Nephron progenitor cell (in vitro differentiated cells): Measurements from ENCODE around the gene ADAMTS13.
A peak's percentile ranks its signal among the peaks of the same experiment; 100 is the strongest.

Experiments
- DNase-seq: peaks from one replicate; pipeline ENCODE4 v3.0.0; 2021
- H3K27ac Mint-ChIP-seq: 2 replicates; pipeline ENCODE4 v1.8.0; 2021; ENCODE audit warnings: mild to moderate bottlenecking, moderate library complexity, mixed read lengths
- H3K27me3 Mint-ChIP-seq: 2 replicates; pipeline ENCODE4 v1.8.0; 2021; ENCODE audit warnings: mild to moderate bottlenecking, low read depth, mixed read lengths; ENCODE audit not compliant: poor library complexity
- H3K36me3 Mint-ChIP-seq: 2 replicates; pipeline ENCODE4 v1.8.0; 2021; ENCODE audit warnings: low read depth, mixed read lengths
- H3K4me1 Mint-ChIP-seq: 2 replicates; pipeline ENCODE4 v1.8.0; 2021; ENCODE audit warnings: mixed read lengths
- H3K4me3 Mint-ChIP-seq: 2 replicates; pipeline ENCODE4 v1.8.0; 2021; ENCODE audit warnings: mild to moderate bottlenecking, moderate library complexity, mixed read lengths
- H3K9me3 Mint-ChIP-seq: 2 replicates; pipeline ENCODE4 v1.8.0; 2021; ENCODE audit warnings: mild to moderate bottlenecking, moderate library complexity, mixed read lengths
- TF ChIP-seq, protein P1 (sequence below): fragments of 200-600 bp; sonication (generic); IDR thresholded peaks from 2 replicates; pipeline ENCODE4 v1.5.0; 2021; ENCODE audit warnings: antibody characterized with exemption

The ADAMTS13 gene

DNA sequence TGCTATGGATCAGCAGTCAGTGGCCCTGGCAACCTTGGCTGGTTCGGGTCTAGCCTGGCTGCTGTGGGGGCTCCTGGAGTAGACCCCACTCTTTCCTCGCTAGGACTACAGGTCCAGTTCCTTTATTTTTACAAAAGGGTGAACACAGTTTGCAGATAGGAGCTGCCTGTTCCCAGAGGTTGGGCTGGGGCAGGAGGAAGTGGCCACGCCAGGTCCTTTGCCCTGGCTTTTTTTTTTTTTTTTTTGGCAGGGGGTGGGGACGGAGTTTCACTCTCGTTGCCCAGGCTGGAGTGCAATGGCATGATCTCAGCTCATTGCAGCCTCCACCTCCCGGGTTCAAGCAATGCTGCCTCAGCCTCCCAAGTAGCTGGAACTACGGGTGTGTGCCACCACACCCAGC is 48.8 kb downstream of the ADAMTS13 start:
- Mint-ChIP-seq H3K27ac (no peak overlapping the region), H3K4me1 (no peaks in the 10 kb centered on the region), H3K4me3 (no peak overlapping the region), H3K36me3 (no peaks in the 10 kb centered on the region), H3K27me3 (no peaks in the 10 kb centered on the region), H3K9me3 (no peaks in the 10 kb centered on the region)
- TF ChIP-seq, protein P1, sequence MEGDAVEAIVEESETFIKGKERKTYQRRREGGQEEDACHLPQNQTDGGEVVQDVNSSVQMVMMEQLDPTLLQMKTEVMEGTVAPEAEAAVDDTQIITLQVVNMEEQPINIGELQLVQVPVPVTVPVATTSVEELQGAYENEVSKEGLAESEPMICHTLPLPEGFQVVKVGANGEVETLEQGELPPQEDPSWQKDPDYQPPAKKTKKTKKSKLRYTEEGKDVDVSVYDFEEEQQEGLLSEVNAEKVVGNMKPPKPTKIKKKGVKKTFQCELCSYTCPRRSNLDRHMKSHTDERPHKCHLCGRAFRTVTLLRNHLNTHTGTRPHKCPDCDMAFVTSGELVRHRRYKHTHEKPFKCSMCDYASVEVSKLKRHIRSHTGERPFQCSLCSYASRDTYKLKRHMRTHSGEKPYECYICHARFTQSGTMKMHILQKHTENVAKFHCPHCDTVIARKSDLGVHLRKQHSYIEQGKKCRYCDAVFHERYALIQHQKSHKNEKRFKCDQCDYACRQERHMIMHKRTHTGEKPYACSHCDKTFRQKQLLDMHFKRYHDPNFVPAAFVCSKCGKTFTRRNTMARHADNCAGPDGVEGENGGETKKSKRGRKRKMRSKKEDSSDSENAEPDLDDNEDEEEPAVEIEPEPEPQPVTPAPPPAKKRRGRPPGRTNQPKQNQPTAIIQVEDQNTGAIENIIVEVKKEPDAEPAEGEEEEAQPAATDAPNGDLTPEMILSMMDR: no peak
- DNase-seq: no peak

DNA sequence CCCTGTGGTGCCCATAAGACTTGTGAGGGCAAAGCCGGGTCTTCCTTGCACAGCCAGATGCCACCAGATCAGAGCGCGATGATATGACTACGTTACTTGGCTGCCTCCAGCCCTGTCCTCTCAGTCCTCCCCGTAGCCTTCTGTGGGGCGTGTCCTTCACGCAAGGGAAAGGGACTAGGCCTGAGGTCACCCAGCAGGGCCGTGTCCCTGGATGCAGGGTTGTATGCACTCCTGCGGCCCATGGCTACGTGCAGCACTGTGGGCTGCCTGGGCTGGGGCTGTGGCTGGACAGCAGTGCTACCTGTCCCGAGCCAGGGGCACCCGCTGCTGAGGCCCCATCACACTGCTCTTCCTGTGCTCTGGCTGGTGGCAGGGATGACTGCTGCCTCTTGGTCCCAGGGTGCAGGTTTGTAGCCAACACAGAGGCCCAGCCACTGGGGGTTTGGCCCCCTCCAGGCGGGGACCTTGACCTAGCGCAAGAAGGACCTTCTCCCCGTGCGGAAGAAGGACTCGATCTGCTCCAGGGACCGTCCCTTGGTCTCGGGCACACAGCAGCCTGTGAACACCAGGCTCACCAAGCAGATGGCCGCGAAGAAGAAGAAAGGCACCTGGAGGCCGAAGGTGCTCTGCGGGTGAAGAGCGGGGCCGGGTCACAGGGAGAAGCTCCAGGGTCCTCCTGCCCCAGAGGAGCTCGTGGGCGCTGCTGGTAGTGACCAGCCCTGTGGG is 49.5 kb downstream of the ADAMTS13 start:
- H3K27me3 Mint-ChIP-seq: no peaks in the 10 kb centered on the region
- DNase-seq: no peak
- H3K9me3 Mint-ChIP-seq: no peaks in the 10 kb centered on the region
- peak overlapping the region; percentile 88 for H3K27ac Mint-ChIP-seq
- no peaks in the 10 kb centered on the region for H3K36me3 Mint-ChIP-seq
- H3K4me3 Mint-ChIP-seq: no peak overlapping the region
- no peaks in the 10 kb centered on the region for H3K4me1 Mint-ChIP-seq
- TF ChIP-seq, protein P1: no peak

DNA sequence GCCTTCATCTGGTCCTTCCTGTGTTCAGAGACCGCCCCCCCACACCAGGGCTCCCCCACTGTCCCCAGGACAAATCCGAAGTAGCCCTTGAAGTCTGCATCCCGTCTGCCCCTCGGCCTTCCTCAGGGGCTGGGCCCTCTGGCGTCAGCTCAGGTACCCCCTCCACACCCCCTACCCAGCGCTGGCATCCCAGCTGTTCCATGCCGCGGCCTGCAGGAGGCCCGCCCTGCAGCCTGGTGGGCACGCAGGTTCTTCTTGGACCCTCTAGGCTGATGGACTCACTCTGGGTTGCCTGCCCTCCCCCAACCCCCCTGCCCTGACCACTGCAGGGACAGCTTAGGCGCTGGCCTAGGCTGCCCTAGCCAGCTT is 50.1 kb downstream of the ADAMTS13 start:
- DNase-seq: no peak
- H3K36me3 Mint-ChIP-seq: no peaks in the 10 kb centered on the region
- no peaks in the 10 kb centered on the region for H3K9me3 Mint-ChIP-seq
- no peaks in the 10 kb centered on the region for H3K4me1 Mint-ChIP-seq
- H3K4me3 Mint-ChIP-seq: no peak overlapping the region
- no peaks in the 10 kb centered on the region for H3K27me3 Mint-ChIP-seq
- TF ChIP-seq, protein P1: no peak
- H3K27ac Mint-ChIP-seq: no peak overlapping the region

DNA sequence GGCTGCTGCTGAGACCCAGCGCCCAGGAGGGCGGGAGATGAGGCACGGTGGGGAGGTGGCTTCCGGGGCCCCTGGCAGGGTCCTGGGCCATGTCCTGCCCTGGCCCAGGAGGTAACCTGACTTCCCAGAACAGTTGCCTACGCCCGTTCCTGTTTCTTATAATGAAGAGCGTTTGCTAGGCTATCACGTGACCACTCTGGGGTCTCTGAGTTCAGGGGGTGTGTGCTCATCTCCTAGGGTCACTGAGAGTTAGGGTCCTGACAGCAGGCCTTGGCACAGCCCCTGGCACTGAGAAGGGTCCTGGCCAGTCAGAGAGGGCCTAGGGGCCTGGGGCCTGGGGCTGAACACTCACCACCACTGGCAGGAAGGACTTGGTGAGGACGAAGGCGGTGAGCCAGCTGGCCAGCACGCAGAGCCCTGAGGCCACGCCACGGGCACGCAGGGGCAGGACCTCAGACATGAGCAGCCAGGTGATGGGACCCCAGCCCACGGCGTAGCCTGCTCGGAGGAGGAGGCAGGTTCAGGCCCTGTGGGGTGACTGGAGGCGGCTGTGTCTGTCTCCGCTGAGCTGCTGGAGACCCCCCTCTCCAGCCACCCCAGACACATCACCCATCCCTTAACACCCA is 50.7 kb downstream of the ADAMTS13 start:
- H3K4me1 Mint-ChIP-seq: peaks cover 3% of the 10 kb centered on the region
- DNase-seq: no peak
- no peak overlapping the region for H3K4me3 Mint-ChIP-seq
- TF ChIP-seq, protein P1: no peak
- no peak overlapping the region for H3K27ac Mint-ChIP-seq
- H3K27me3 Mint-ChIP-seq: no peaks in the 10 kb centered on the region
- no peaks in the 10 kb centered on the region for H3K36me3 Mint-ChIP-seq
- no peaks in the 10 kb centered on the region for H3K9me3 Mint-ChIP-seq

DNA sequence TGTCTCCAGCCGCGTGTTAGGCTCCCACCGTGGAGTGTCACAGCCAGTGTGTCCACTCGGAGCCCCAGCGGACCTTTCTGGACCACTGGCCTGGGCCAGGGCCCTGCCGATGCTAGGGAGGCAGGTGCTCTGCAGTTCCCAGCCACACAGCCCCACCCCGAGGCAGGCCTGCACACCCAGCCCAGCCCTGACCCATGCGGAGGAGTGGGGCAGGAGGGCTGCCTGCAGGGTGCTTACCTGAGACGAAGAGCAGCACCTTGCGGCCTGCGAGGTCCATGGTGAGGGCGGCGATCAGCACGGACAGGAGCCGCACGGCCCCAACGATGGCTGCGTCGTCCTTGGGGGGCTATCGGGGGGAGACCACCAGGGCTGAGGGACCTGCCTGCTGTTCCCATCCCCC is 51.6 kb downstream of the ADAMTS13 start:
- Mint-ChIP-seq H3K4me3 (no peak overlapping the region), H3K9me3 (no peaks in the 10 kb centered on the region), H3K27me3 (no peaks in the 10 kb centered on the region), H3K36me3 (no peaks in the 10 kb centered on the region), H3K4me1 (peaks cover 5% of the 10 kb centered on the region), H3K27ac (no peak overlapping the region)
- no peak for DNase-seq
- TF ChIP-seq, protein P1: no peak

DNA sequence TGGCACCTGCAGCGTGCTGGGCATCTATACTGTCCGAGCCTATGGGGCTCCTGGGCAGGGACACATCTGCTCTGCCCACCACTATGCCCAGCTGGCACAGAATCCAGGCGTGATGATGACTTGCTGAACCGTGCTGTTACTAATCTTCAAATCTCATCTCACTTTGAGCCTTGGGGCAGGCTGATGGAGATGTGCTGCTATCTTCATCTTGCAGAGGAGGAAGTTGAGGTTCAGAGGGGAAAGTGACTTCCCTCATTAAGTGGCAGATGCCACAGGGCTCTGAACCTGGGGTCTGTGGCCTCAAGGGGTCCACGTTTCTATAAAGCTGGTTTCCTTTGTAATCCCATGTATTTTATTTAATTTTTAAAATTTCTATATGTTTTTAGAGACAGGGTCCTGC is 52.0 kb downstream of the ADAMTS13 start:
- Mint-ChIP-seq H3K4me3 (no peak overlapping the region), H3K27ac (peak overlapping the region; percentile 42), H3K27me3 (no peaks in the 10 kb centered on the region), H3K36me3 (no peaks in the 10 kb centered on the region), H3K4me1 (peaks cover 5% of the 10 kb centered on the region), H3K9me3 (no peaks in the 10 kb centered on the region)
- TF ChIP-seq, protein P1: no peak
- no peak for DNase-seq
